HepG2 (cell line): ENCODE data around the gene GTF3A. TPM values are rescaled to one million over a fixed set of nuclear protein-coding genes. Genes with fewer than 3 reads are reported as not detected.
A peak's percentile ranks its signal among the peaks of the same experiment; 100 is the strongest.

Source experiments
- FOXA3 ChIP-seq: IDR thresholded peaks from 2 replicates; pipeline ENCODE4 v1.6.1; 2016; ENCODE audit warnings: missing genetic modification reagents, missing compliant biosample characterization
- GATA4 ChIP-seq: sonication (generic); IDR thresholded peaks from 2 replicates; pipeline ENCODE4 v1.6.1; 2016; ENCODE audit warnings: antibody characterized with exemption, low read depth, borderline replicate concordance
- ZFX ChIP-seq: sonication (generic); formaldehyde crosslinking; IDR thresholded peaks from 2 replicates; pipeline ENCODE4 v1.4.0; 2020; ENCODE audit warnings: mild to moderate bottlenecking, low read depth, missing genetic modification reagents, moderate library complexity
- ZNF232 ChIP-seq: sonication (generic); formaldehyde crosslinking; IDR thresholded peaks from 2 replicates; pipeline ENCODE4 v1.4.0; 2020; ENCODE audit warnings: missing genetic modification reagents, borderline replicate concordance
- ZNF296 ChIP-seq: sonication (generic); formaldehyde crosslinking; conservative IDR thresholded peaks from 2 replicates; pipeline ENCODE4 v1.5.0; 2020; ENCODE audit warnings: mild to moderate bottlenecking, missing genetic modification reagents
- ZNF3 ChIP-seq: IDR thresholded peaks from 2 replicates; pipeline ENCODE4 v1.7.0; 2017; ENCODE audit warnings: inconsistent platforms
- ZNF556 ChIP-seq: sonication (generic); formaldehyde crosslinking; IDR thresholded peaks from 2 replicates; pipeline ENCODE4 v1.4.0; 2020; ENCODE audit warnings: mild to moderate bottlenecking, missing genetic modification reagents, borderline replicate concordance
- ZNF678 ChIP-seq: sonication (generic); formaldehyde crosslinking; IDR thresholded peaks from 2 replicates; pipeline ENCODE4 v1.4.0; 2020; ENCODE audit warnings: mild to moderate bottlenecking, missing genetic modification reagents
- polyA plus RNA-seq, 8 experiments: library from polyadenylated mRNA; depleted of rRNA in 3 of 8; stranded (reverse) in 7 of 8; unstranded in 1 of 8; fragments of >200 nt; fragmentation: Illumina TruSeq in 4 of 8; extraction: Trizol in 4 of 8; gene quantifications; 2 replicates each; pipeline versions ENCODE4 v1.2.1 to v1.2.3, GENCODE V29; 2011 to 2016; ENCODE audit warnings: low read depth in 4 of 8, missing spikeins in 1 of 8, mixed read lengths in 1 of 8; ENCODE audit not compliant: insufficient read depth in 1 of 8
- total RNA-seq, 5 experiments: library from RNA; depleted of rRNA; stranded (reverse); fragments of >200 nt; fragmentation: Illumina TruSeq; extraction: Trizol; gene quantifications; 2 replicates each; pipeline ENCODE4 v1.2.3, GENCODE V29; 2016; ENCODE audit warnings: low read depth in 1 of 5
- TF ChIP-seq, protein P1 (sequence below): IDR thresholded peaks from 2 replicates; pipeline ENCODE4 v1.6.1; 2016; ENCODE audit warnings: low read depth, missing genetic modification reagents, missing compliant biosample characterization
- TF ChIP-seq, protein P2 (sequence below): sonication (generic); formaldehyde crosslinking; IDR thresholded peaks from 2 replicates; pipeline ENCODE4 v1.5.1; 2020; ENCODE audit warnings: missing genetic modification reagents, mild to moderate bottlenecking, borderline replicate concordance
- TF ChIP-seq, protein P3 (sequence below): sonication (generic); formaldehyde crosslinking; conservative IDR thresholded peaks from 2 replicates; pipeline ENCODE4 v1.4.0; 2020; ENCODE audit warnings: missing genetic modification reagents
- TF ChIP-seq, protein P4 (sequence below): sonication (generic); formaldehyde crosslinking; IDR thresholded peaks from 2 replicates; pipeline ENCODE4 v1.4.0; 2020; ENCODE audit warnings: missing genetic modification reagents
- TF ChIP-seq, protein P5 (sequence below): sonication (generic); formaldehyde crosslinking; IDR thresholded peaks from 2 replicates; pipeline ENCODE4 v1.4.0; 2020; ENCODE audit warnings: missing genetic modification reagents

GTF3A gene
- total and polyA plus RNA-seq, 2 of the 13 experiments (the other 11 are each of a cell fraction or from before 2014, with no cell fraction given) = 42.1 to 176 TPM

DNA sequence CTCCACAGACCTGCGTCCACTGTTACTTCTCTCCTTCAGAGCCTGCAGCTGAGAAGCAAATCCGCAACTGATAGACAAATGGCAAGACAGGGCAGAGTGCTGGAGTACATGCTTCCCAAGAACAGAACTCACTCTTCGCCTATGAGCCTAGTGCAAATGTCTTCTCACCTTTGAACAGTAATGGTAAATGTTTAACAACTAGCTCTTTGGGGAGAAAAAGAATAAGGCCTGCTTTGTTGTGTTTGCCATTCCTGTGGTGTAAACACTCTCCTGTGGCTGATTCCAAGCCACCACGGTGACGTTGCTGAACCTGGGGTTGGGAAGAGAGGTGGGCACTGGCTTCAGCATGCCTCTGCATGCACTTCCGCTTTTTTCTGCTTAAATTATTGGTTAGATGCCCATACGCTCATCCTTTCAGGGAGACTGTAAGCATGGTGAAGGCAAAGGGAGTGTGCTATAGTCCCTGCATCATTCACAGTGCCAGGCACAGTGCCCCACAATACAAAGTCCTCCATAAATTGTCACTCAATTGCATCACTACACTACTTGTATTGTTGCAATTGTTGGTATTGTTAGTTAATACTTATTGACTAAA is 28.1 kb upstream of the GTF3A start (continued):
- TF ChIP-seq, protein P1, sequence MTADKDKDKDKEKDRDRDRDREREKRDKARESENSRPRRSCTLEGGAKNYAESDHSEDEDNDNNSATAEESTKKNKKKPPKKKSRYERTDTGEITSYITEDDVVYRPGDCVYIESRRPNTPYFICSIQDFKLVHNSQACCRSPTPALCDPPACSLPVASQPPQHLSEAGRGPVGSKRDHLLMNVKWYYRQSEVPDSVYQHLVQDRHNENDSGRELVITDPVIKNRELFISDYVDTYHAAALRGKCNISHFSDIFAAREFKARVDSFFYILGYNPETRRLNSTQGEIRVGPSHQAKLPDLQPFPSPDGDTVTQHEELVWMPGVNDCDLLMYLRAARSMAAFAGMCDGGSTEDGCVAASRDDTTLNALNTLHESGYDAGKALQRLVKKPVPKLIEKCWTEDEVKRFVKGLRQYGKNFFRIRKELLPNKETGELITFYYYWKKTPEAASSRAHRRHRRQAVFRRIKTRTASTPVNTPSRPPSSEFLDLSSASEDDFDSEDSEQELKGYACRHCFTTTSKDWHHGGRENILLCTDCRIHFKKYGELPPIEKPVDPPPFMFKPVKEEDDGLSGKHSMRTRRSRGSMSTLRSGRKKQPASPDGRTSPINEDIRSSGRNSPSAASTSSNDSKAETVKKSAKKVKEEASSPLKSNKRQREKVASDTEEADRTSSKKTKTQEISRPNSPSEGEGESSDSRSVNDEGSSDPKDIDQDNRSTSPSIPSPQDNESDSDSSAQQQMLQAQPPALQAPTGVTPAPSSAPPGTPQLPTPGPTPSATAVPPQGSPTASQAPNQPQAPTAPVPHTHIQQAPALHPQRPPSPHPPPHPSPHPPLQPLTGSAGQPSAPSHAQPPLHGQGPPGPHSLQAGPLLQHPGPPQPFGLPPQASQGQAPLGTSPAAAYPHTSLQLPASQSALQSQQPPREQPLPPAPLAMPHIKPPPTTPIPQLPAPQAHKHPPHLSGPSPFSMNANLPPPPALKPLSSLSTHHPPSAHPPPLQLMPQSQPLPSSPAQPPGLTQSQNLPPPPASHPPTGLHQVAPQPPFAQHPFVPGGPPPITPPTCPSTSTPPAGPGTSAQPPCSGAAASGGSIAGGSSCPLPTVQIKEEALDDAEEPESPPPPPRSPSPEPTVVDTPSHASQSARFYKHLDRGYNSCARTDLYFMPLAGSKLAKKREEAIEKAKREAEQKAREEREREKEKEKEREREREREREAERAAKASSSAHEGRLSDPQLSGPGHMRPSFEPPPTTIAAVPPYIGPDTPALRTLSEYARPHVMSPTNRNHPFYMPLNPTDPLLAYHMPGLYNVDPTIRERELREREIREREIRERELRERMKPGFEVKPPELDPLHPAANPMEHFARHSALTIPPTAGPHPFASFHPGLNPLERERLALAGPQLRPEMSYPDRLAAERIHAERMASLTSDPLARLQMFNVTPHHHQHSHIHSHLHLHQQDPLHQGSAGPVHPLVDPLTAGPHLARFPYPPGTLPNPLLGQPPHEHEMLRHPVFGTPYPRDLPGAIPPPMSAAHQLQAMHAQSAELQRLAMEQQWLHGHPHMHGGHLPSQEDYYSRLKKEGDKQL (CRISPR knock-in tag) = no peak
- peak; percentile 60; the same call in 1 of the 2 replicates for TF ChIP-seq ZFX (CRISPR knock-in tag)
- TF ChIP-seq, protein P2, sequence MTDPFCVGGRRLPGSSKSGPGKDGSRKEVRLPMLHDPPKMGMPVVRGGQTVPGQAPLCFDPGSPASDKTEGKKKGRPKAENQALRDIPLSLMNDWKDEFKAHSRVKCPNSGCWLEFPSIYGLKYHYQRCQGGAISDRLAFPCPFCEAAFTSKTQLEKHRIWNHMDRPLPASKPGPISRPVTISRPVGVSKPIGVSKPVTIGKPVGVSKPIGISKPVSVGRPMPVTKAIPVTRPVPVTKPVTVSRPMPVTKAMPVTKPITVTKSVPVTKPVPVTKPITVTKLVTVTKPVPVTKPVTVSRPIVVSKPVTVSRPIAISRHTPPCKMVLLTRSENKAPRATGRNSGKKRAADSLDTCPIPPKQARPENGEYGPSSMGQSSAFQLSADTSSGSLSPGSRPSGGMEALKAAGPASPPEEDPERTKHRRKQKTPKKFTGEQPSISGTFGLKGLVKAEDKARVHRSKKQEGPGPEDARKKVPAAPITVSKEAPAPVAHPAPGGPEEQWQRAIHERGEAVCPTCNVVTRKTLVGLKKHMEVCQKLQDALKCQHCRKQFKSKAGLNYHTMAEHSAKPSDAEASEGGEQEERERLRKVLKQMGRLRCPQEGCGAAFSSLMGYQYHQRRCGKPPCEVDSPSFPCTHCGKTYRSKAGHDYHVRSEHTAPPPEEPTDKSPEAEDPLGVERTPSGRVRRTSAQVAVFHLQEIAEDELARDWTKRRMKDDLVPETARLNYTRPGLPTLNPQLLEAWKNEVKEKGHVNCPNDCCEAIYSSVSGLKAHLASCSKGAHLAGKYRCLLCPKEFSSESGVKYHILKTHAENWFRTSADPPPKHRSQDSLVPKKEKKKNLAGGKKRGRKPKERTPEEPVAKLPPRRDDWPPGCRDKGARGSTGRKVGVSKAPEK = no peak
- TF ChIP-seq, protein P3, sequence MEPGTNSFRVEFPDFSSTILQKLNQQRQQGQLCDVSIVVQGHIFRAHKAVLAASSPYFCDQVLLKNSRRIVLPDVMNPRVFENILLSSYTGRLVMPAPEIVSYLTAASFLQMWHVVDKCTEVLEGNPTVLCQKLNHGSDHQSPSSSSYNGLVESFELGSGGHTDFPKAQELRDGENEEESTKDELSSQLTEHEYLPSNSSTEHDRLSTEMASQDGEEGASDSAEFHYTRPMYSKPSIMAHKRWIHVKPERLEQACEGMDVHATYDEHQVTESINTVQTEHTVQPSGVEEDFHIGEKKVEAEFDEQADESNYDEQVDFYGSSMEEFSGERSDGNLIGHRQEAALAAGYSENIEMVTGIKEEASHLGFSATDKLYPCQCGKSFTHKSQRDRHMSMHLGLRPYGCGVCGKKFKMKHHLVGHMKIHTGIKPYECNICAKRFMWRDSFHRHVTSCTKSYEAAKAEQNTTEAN (CRISPR knock-in tag) = 0 out of 2 replicates have a peak, but pooled peaks have one; percentile 43
- TF ChIP-seq GATA4 = no peak
- TF ChIP-seq, protein P4, sequence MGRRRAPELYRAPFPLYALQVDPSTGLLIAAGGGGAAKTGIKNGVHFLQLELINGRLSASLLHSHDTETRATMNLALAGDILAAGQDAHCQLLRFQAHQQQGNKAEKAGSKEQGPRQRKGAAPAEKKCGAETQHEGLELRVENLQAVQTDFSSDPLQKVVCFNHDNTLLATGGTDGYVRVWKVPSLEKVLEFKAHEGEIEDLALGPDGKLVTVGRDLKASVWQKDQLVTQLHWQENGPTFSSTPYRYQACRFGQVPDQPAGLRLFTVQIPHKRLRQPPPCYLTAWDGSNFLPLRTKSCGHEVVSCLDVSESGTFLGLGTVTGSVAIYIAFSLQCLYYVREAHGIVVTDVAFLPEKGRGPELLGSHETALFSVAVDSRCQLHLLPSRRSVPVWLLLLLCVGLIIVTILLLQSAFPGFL (CRISPR knock-in tag) = no peak
- 0 out of 2 replicates have a peak, but pooled peaks have one; percentile 23 for TF ChIP-seq ZNF556 (CRISPR knock-in tag)
- TF ChIP-seq FOXA3 (CRISPR knock-in tag) = peak; percentile 68
- TF ChIP-seq, protein P5, sequence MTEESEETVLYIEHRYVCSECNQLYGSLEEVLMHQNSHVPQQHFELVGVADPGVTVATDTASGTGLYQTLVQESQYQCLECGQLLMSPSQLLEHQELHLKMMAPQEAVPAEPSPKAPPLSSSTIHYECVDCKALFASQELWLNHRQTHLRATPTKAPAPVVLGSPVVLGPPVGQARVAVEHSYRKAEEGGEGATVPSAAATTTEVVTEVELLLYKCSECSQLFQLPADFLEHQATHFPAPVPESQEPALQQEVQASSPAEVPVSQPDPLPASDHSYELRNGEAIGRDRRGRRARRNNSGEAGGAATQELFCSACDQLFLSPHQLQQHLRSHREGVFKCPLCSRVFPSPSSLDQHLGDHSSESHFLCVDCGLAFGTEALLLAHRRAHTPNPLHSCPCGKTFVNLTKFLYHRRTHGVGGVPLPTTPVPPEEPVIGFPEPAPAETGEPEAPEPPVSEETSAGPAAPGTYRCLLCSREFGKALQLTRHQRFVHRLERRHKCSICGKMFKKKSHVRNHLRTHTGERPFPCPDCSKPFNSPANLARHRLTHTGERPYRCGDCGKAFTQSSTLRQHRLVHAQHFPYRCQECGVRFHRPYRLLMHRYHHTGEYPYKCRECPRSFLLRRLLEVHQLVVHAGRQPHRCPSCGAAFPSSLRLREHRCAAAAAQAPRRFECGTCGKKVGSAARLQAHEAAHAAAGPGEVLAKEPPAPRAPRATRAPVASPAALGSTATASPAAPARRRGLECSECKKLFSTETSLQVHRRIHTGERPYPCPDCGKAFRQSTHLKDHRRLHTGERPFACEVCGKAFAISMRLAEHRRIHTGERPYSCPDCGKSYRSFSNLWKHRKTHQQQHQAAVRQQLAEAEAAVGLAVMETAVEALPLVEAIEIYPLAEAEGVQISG (CRISPR knock-in tag) = no peak; the same call in 1 of the 2 replicates
- TF ChIP-seq ZNF3 = no peak
- no peak for TF ChIP-seq ZNF232 (CRISPR knock-in tag)
- TF ChIP-seq ZNF296 (CRISPR knock-in tag) = no peak
- no peak for TF ChIP-seq ZNF678 (CRISPR knock-in tag)
